ENCODE data around the gene ANKIB1. TPM values are rescaled to one million over a fixed set of nuclear protein-coding genes. Genes with fewer than 3 reads are reported as not detected.

ANKIB1 gene
- total and polyA plus RNA-seq, 2 donors (not counting 1 experiment from before 2014, with no cell fraction given): 16.5 to 76.7 TPM

- no peak for ATAC-seq (ENCODE audit: low read depth)
- intact Hi-C loops (cut with micrococcal nuclease): no loop called here
Observed at GRCh38 chr7:92200791-92201190, 45.0 kb upstream of the ANKIB1 start.

GRCh38 chr7:92205987-92206386, 39.8 kb upstream of the ANKIB1 start:
- Histone ChIP-seq H4K20me1 (ENCODE audit: control insufficient read depth, insufficient read depth, low read length, poor library complexity, severe bottlenecking) (no peaks in the 10 kb centered on the region), H3K4me2 (replicated peaks; ENCODE audit: low read depth, low read length, poor library complexity, severe bottlenecking) (no peak overlapping the region), H2AFZ (ENCODE audit: insufficient read depth, low read depth, low read length, poor library complexity, severe bottlenecking) (no peak overlapping the region), H3K9ac (ENCODE audit: low read length) (no peak overlapping the region), H3K27ac (ENCODE audit: low read length in 2 of 2) (no peak overlapping the region), H3K4me3 (ENCODE audit: control extremely low read depth in 1 of 5, extremely low read depth in 1 of 5, insufficient read depth in 1 of 5, low read depth in 2 of 5, low read length in 4 of 5) (no peak overlapping the region), H3K4me1 (ENCODE audit: control insufficient read depth in 2 of 2, insufficient read depth in 2 of 2, low read length in 2 of 2) (no peaks in the 10 kb centered on the region), H3K9me3 (ENCODE audit: control extremely low read depth in 1 of 3, control insufficient read depth in 2 of 3, insufficient read depth in 1 of 3, low read length in 2 of 3) (peaks cover 0 to 15% (median 11%) of the 10 kb centered on the region in 3 donors), H3K36me3 (replicated peaks in 1 of 2; ENCODE audit: control extremely low read depth in 1 of 2, control insufficient read depth in 1 of 2, extremely low read depth in 1 of 2, insufficient read depth in 2 of 2, low read length in 1 of 2) (peaks cover 7 to 74% of the 10 kb centered on the region in 2 experiments), H3K27me3 (replicated peaks in 1 of 4; ENCODE audit: control extremely low read depth in 1 of 4, control insufficient read depth in 3 of 4, insufficient read depth in 4 of 4, low read length in 3 of 4) (no peaks in the 10 kb centered on the region), H3K79me2 (ENCODE audit: control insufficient read depth, insufficient read depth, low read length) (peaks cover 5% of the 10 kb centered on the region)
- 98% methylated on average over 3 of the region's 3 CpGs for WGBS (ENCODE audit: insufficient coverage)
- Mint-ChIP-seq H3K4me3 (no peak overlapping the region), H3K9me3 (ENCODE audit: insufficient read depth) (peaks cover 8% of the 10 kb centered on the region), H3K27ac (no peak overlapping the region), H3K4me1 (no peaks in the 10 kb centered on the region), H3K27me3 (no peaks in the 10 kb centered on the region)
- intact Hi-C loops (cut with micrococcal nuclease): no loop called here
- no peak for ATAC-seq (ENCODE audit: low read depth)
- CTCF ChIA-PET: no interaction called here
- TF ChIP-seq EZH2 (IDR thresholded peaks at IDR 0.05; ENCODE audit: borderline replicate concordance, insufficient read depth, low read depth, low read length, poor library complexity, severe bottlenecking): no peak
- TF ChIP-seq CTCF (IDR thresholded peaks at IDR 0.05): no peak
- POLR2A ChIA-PET: no interaction called here
- no peak for DNase-seq

More at GRCh38 chr7:92200791-92201190, 45.0 kb upstream of the ANKIB1 start:
- Histone ChIP-seq H3K4me2 (replicated peaks; ENCODE audit: low read depth, low read length, poor library complexity, severe bottlenecking) (no peak overlapping the region), H3K27me3 (replicated peaks in 1 of 4; ENCODE audit: control extremely low read depth in 1 of 4, control insufficient read depth in 3 of 4, insufficient read depth in 4 of 4, low read length in 3 of 4) (no peaks in the 10 kb centered on the region), H2AFZ (ENCODE audit: insufficient read depth, low read depth, low read length, poor library complexity, severe bottlenecking) (no peak overlapping the region), H3K4me1 (ENCODE audit: control insufficient read depth in 2 of 2, insufficient read depth in 2 of 2, low read length in 2 of 2) (no peaks in the 10 kb centered on the region), H3K9me3 (ENCODE audit: control extremely low read depth in 1 of 3, control insufficient read depth in 2 of 3, insufficient read depth in 1 of 3, low read length in 2 of 3) (peaks cover 0 to under 1% (median 0%) of the 10 kb centered on the region in 3 donors), H3K36me3 (replicated peaks in 1 of 2; ENCODE audit: control extremely low read depth in 1 of 2, control insufficient read depth in 1 of 2, extremely low read depth in 1 of 2, insufficient read depth in 2 of 2, low read length in 1 of 2) (peaks cover 8 to 61% of the 10 kb centered on the region in 2 experiments), H4K20me1 (ENCODE audit: control insufficient read depth, insufficient read depth, low read length, poor library complexity, severe bottlenecking) (no peaks in the 10 kb centered on the region), H3K79me2 (ENCODE audit: control insufficient read depth, insufficient read depth, low read length) (no peaks in the 10 kb centered on the region), H3K4me3 (ENCODE audit: control extremely low read depth in 1 of 5, extremely low read depth in 1 of 5, insufficient read depth in 1 of 5, low read depth in 2 of 5, low read length in 4 of 5) (no peak overlapping the region), H3K27ac (ENCODE audit: low read length in 2 of 2) (no peak overlapping the region), H3K9ac (ENCODE audit: low read length) (no peak overlapping the region)
- DNase-seq: no peak
- H3K4me3 Mint-ChIP-seq: no peak overlapping the region
- ChIA-PET POLR2A (no interaction called here), CTCF (no interaction called here)
- H3K4me1 Mint-ChIP-seq: no peaks in the 10 kb centered on the region
- WGBS (ENCODE audit: insufficient coverage): no CpG with 5 or more reads among the region's 1 CpG
- no peaks in the 10 kb centered on the region for H3K9me3 Mint-ChIP-seq (ENCODE audit: insufficient read depth)
- no peak overlapping the region for H3K27ac Mint-ChIP-seq
- no peaks in the 10 kb centered on the region for H3K27me3 Mint-ChIP-seq
- TF ChIP-seq EZH2 (IDR thresholded peaks at IDR 0.05; ENCODE audit: borderline replicate concordance, insufficient read depth, low read depth, low read length, poor library complexity, severe bottlenecking) (no peak), CTCF (IDR thresholded peaks at IDR 0.05) (no peak)
